Thymus (tissue), 11 donors: ENCODE data around the gene SRRM5. TPM values are rescaled to one million over a fixed set of nuclear protein-coding genes. Genes with fewer than 3 reads are reported as not detected.

ENCODE experiments used
- DNase-seq, 9 donors: peaks; one replicate each; pipeline ENCODE4 v3.0.0-alpha.2; 2013; ENCODE audit warnings: low spot score in 9 of 9, low read depth in 6 of 9, missing footprints in 1 of 9
- H3K27ac ChIP-seq, 2 donors: one replicate each; pipeline ENCODE4 v1.5.1; 2013; ENCODE audit warnings: control low read depth in 1 of 2, low read depth in 1 of 2, low read length in 1 of 2, mild to moderate bottlenecking in 1 of 2, moderate library complexity in 1 of 2
- H3K27me3 ChIP-seq, 2 donors: one replicate each; pipeline ENCODE4 v1.5.1; 2013; ENCODE audit warnings: low read length in 1 of 2; ENCODE audit not compliant: control insufficient read depth in 2 of 2, insufficient read depth in 1 of 2
- H3K36me3 ChIP-seq, 2 donors: one replicate each; pipeline ENCODE4 v1.5.1; 2013; ENCODE audit warnings: low read length in 1 of 2, mild to moderate bottlenecking in 1 of 2, moderate library complexity in 1 of 2; ENCODE audit not compliant: control insufficient read depth in 2 of 2, insufficient read depth in 2 of 2
- H3K4me1 ChIP-seq, 2 donors: one replicate each; pipeline ENCODE4 v1.5.1; 2013; ENCODE audit warnings: low read length in 2 of 2; ENCODE audit not compliant: control insufficient read depth in 2 of 2, insufficient read depth in 2 of 2
- H3K4me3 ChIP-seq, 2 donors: one replicate each; pipeline ENCODE4 v1.5.1; 2013; ENCODE audit warnings: low read length in 2 of 2, control low read depth in 1 of 2, mild to moderate bottlenecking in 1 of 2
- H3K9me3 ChIP-seq, 2 donors: one replicate each; pipeline ENCODE4 v1.5.1; 2013; ENCODE audit warnings: low read length in 1 of 2, mild to moderate bottlenecking in 1 of 2; ENCODE audit not compliant: control insufficient read depth in 2 of 2, insufficient read depth in 1 of 2
- WGBS: extraction: QIAGEN DNeasy Blood & Tissue Kit; methylation state at CpG from one replicate; pipeline ENCODE4 v1.1.7; 2013; 5-methylcytosine and 5-hydroxymethylcytosine counted together
- polyA plus RNA-seq: library from polyadenylated mRNA; stranded (reverse); fragments of 200-250 nt; gene quantifications from one replicate; pipeline ENCODE4 v1.2.3, GENCODE V29; 2013
- total RNA-seq: library from RNA; stranded (reverse); fragments of 120-200 nt; gene quantifications from one replicate; pipeline ENCODE4 v1.2.4, GENCODE V29; 2013
- donor health status: healthy.

Gene SRRM5
- total and polyA plus RNA-seq, 2 donors: 0.05 to 0.39 TPM

- no peaks in the 10 kb centered on the region for H3K27me3 ChIP-seq
- H3K4me1 ChIP-seq: peaks cover 0 to 13% of the 10 kb centered on the region in 2 donors
- 96% methylated on average over 6 of the region's 6 CpGs for whole genome bisulfite sequencing
- DNase-seq: no peak
- H3K27ac ChIP-seq: no peak overlapping the region
- H3K4me3 ChIP-seq: no peak overlapping the region
- H3K9me3 ChIP-seq: peaks cover 0 to 4% of the 10 kb centered on the region in 2 donors
- H3K36me3 ChIP-seq: peaks cover 0 to 2% of the 10 kb centered on the region in 2 donors
These were observed 49.1 kb downstream of the SRRM5 start for GRCh38 chr19:43660971-43661360.

- H3K36me3 ChIP-seq: no peaks in the 10 kb centered on the region
- WGBS: 98% methylated on average over 6 of the region's 6 CpGs
- H3K27me3 ChIP-seq: peaks cover 0 to 2% of the 10 kb centered on the region in 2 donors
- peaks cover 0 to 4% of the 10 kb centered on the region in 2 donors for H3K9me3 ChIP-seq
- no peak overlapping the region for H3K27ac ChIP-seq
- no peak for DNase-seq
- H3K4me3 ChIP-seq: no peak overlapping the region
- H3K4me1 ChIP-seq: peaks cover 2 to 16% of the 10 kb centered on the region in 2 donors
These were observed 50.6 kb downstream of the SRRM5 start for GRCh38 chr19:43662487-43662886.

GRCh38 chr19:43664018-43664417, 52.1 kb downstream of the SRRM5 start:
- Histone ChIP-seq H3K27me3 (peaks cover 2 to 17% of the 10 kb centered on the region in 2 donors), H3K36me3 (no peaks in the 10 kb centered on the region), H3K9me3 (peaks cover 0 to 4% of the 10 kb centered on the region in 2 donors), H3K27ac (no peak overlapping the region), H3K4me1 (peaks cover 8 to 27% of the 10 kb centered on the region in 2 donors), H3K4me3 (no peak overlapping the region)
- peak in 3 of 9 donors; percentile 15 to 64 (median 26) for DNase-seq
- 8% methylated on average over 7 of the region's 7 CpGs for WGBS

Other genes with a start within 250 kb of the SRRM5 start
- gene TEX101, start 197.2 kb upstream of the SRRM5 start, total RNA-seq: 0.99 TPM
- 0.18 TPM for gene TEX101, start 197.2 kb upstream of the SRRM5 start, polyA plus RNA-seq
- gene LYPD3, start 146.5 kb upstream of the SRRM5 start, total RNA-seq: 3.0 TPM
- gene LYPD3, start 146.5 kb upstream of the SRRM5 start, polyA plus RNA-seq: 34.2 TPM
- 12.0 TPM for gene PHLDB3, start 107.3 kb upstream of the SRRM5 start, total RNA-seq
- gene PHLDB3, start 107.3 kb upstream of the SRRM5 start, polyA plus RNA-seq: 37.9 TPM
- gene ETHE1, start 84.9 kb upstream of the SRRM5 start, total RNA-seq: 32.3 TPM
- gene ETHE1, start 84.9 kb upstream of the SRRM5 start, polyA plus RNA-seq: 44.8 TPM
- gene ZNF575, start 78.9 kb upstream of the SRRM5 start, total RNA-seq: 0.38 TPM
- 2.5 TPM for gene ZNF575, start 78.9 kb upstream of the SRRM5 start, polyA plus RNA-seq
- gene XRCC1, start 36.6 kb upstream of the SRRM5 start, total RNA-seq: 28.2 TPM
- gene XRCC1, start 36.6 kb upstream of the SRRM5 start, polyA plus RNA-seq: 23.2 TPM
- gene PINLYP, start 36.3 kb upstream of the SRRM5 start, total RNA-seq: 16.0 TPM
- 12.3 TPM for gene PINLYP, start 36.3 kb upstream of the SRRM5 start, polyA plus RNA-seq
- gene IRGQ, start 16.0 kb upstream of the SRRM5 start, total RNA-seq: 4.4 TPM
- 7.5 TPM for gene IRGQ, start 16.0 kb upstream of the SRRM5 start, polyA plus RNA-seq
- 9.7 TPM for gene ZNF576, start 15.5 kb upstream of the SRRM5 start, total RNA-seq
- 10.3 TPM for gene ZNF576, start 15.5 kb upstream of the SRRM5 start, polyA plus RNA-seq
- gene ZNF428, start 7.5 kb downstream of the SRRM5 start, total RNA-seq: 74.3 TPM
- gene ZNF428, start 7.5 kb downstream of the SRRM5 start, polyA plus RNA-seq: 54.8 TPM
- gene CADM4, start 27.8 kb downstream of the SRRM5 start, total RNA-seq: 1.5 TPM
- 6.5 TPM for gene CADM4, start 27.8 kb downstream of the SRRM5 start, polyA plus RNA-seq
- gene PLAUR, start 58.1 kb downstream of the SRRM5 start, total RNA-seq: 5.3 TPM
- 15.3 TPM for gene PLAUR, start 58.1 kb downstream of the SRRM5 start, polyA plus RNA-seq
- not detected for gene IRGC, start 104.0 kb downstream of the SRRM5 start, total RNA-seq
- gene IRGC, start 104.0 kb downstream of the SRRM5 start, polyA plus RNA-seq: 0.02 TPM
- 16.0 TPM for gene SMG9, start 142.9 kb downstream of the SRRM5 start, total RNA-seq
- 36.9 TPM for gene SMG9, start 142.9 kb downstream of the SRRM5 start, polyA plus RNA-seq
- 8.7 TPM for gene KCNN4, start 168.9 kb downstream of the SRRM5 start, total RNA-seq
- gene KCNN4, start 168.9 kb downstream of the SRRM5 start, polyA plus RNA-seq: 22.9 TPM
- 1.7 TPM for gene LYPD5, start 190.4 kb downstream of the SRRM5 start, total RNA-seq
- gene LYPD5, start 190.4 kb downstream of the SRRM5 start, polyA plus RNA-seq: 3.2 TPM
- gene ZNF283, start 215.2 kb downstream of the SRRM5 start, total RNA-seq: 5.9 TPM
- gene ZNF283, start 215.2 kb downstream of the SRRM5 start, polyA plus RNA-seq: 4.6 TPM